AG20443 (cell line): Measurements from ENCODE around the gene GCH1.

Experiments used
- DNase-seq: peaks from one replicate; pipeline ENCODE4 v3.0.0; 2012; ENCODE audit warnings: low spot score, mixed read lengths

GCH1 gene

GRCh38 chr14:54866588-54866987 is 36.0 kb downstream of the GCH1 start:
- no peak for DNase-seq

- no peak for DNase-seq
Measured at GRCh38 chr14:54864526-54864925, 38.1 kb downstream of the GCH1 start.

- peak; percentile 23 for DNase-seq
Measured at GRCh38 chr14:54857830-54858269, 44.8 kb downstream of the GCH1 start.

GRCh38 chr14:54856152-54856551 is 46.5 kb downstream of the GCH1 start:
- DNase-seq: no peak

- no peak for DNase-seq
Measured at GRCh38 chr14:54854181-54854580, 48.4 kb downstream of the GCH1 start.

- DNase-seq: no peak
Measured at GRCh38 chr14:54853339-54853738, 49.3 kb downstream of the GCH1 start.

- no peak for DNase-seq
Measured at GRCh38 chr14:54852215-54852614, 50.4 kb downstream of the GCH1 start.

- DNase-seq: no peak
Measured at GRCh38 chr14:54848910-54849309, 53.7 kb downstream of the GCH1 start.

GRCh38 chr14:54845641-54846040 is 57.0 kb downstream of the GCH1 start:
- no peak for DNase-seq

GRCh38 chr14:54844479-54844878 is 58.1 kb downstream of the GCH1 start:
- DNase-seq: no peak

- DNase-seq: no peak
Measured at GRCh38 chr14:54840798-54841197, 61.8 kb downstream of the GCH1 start.

- no peak for DNase-seq
Measured at GRCh38 chr14:54840336-54840735, 62.3 kb downstream of the GCH1 start.

GRCh38 chr14:54839701-54840119 is 62.9 kb downstream of the GCH1 start:
- peak; percentile 61 for DNase-seq

- no peak for DNase-seq
Measured at GRCh38 chr14:54838931-54839512, 63.6 kb downstream of the GCH1 start.

GRCh38 chr14:54837508-54838149 is 65.0 kb downstream of the GCH1 start:
- no peak for DNase-seq

- DNase-seq: no peak
Measured at GRCh38 chr14:54836231-54836630, 66.4 kb downstream of the GCH1 start.

GRCh38 chr14:54834727-54835126 is 67.9 kb downstream of the GCH1 start:
- DNase-seq: no peak

GRCh38 chr14:54834081-54834480 is 68.5 kb downstream of the GCH1 start:
- no peak for DNase-seq

GRCh38 chr14:54830650-54831049 is 72.0 kb downstream of the GCH1 start:
- DNase-seq: no peak

- no peak for DNase-seq
Measured at GRCh38 chr14:54829486-54830224, 73.0 kb downstream of the GCH1 start.

GRCh38 chr14:54828037-54828436 is 74.6 kb downstream of the GCH1 start:
- DNase-seq: no peak

GRCh38 chr14:54823757-54824549 is 78.7 kb downstream of the GCH1 start:
- no peak for DNase-seq

GRCh38 chr14:54822685-54823084 is 79.9 kb downstream of the GCH1 start:
- DNase-seq: no peak
